D341Med (cell line): ENCODE data around the gene ANKLE2.
"Not testable (repeated sequence)": the region's sequence is repeated elsewhere in the genome, so short reads cannot be mapped to it uniquely, and the experiment has no call there.

Experiments
- DNase-seq: peaks from one replicate; pipeline ENCODE4 v3.0.0; 2012; ENCODE audit warnings: low spot score

The ANKLE2 gene

DNA sequence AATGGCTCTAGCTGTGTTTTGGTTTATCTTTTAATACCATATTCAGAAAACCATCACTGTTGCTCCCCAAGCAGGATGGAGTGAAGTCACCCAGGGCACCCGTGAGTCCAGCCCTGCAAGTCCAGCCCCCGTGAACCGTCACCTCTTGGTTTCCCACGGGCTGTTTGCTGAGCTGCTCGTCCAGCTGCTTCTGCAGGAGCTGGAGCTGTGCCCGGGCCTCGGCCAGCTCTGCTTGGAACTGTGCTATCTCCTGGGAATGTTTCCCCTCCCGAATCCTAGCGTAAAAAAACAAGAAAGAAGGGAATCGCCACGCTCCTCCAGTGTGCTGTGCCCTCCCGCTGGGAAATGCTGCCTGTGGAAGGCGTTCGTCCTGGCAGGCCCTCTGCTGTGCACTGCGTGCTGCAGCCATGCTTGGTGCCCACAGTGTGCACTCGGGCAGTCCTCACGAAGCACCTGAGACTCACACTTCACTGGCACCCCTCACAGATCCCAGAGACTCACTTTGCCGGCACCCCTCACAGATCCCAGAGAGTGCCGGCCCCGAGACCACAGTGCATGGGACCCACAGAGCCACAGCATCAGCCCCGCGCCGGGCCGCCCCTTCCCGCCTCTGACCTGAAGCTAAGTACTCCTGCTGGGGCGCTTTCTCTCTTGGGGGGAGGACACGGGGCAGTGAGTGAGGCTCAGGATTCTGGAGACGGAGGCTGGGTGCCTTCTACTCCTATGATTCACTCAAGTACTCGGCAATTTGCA lies 15.4 kb upstream of the ANKLE2 start:
- DNase-seq, result no peak

DNA sequence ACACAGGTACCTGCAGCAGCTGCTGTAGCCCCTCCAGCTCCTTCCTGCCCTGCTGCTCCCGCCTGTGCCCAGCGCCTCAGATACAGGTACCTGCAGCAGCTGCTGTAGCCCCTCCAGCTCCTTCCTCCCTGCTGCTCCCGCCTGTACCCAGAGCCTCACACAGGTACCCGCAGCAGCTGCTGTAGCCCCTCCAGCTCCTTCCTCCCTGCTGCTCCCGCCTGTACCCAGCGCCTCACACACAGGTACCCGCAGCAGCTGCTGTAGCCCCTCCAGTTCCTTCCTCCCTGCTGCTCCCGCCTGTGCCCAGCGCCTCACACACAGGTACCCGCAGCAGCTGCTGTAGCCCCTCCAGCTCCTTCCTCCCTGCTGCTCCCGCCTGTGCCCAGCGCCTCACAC lies 14.6 kb upstream of the ANKLE2 start:
- DNase-seq, result not testable (repeated sequence)

DNA sequence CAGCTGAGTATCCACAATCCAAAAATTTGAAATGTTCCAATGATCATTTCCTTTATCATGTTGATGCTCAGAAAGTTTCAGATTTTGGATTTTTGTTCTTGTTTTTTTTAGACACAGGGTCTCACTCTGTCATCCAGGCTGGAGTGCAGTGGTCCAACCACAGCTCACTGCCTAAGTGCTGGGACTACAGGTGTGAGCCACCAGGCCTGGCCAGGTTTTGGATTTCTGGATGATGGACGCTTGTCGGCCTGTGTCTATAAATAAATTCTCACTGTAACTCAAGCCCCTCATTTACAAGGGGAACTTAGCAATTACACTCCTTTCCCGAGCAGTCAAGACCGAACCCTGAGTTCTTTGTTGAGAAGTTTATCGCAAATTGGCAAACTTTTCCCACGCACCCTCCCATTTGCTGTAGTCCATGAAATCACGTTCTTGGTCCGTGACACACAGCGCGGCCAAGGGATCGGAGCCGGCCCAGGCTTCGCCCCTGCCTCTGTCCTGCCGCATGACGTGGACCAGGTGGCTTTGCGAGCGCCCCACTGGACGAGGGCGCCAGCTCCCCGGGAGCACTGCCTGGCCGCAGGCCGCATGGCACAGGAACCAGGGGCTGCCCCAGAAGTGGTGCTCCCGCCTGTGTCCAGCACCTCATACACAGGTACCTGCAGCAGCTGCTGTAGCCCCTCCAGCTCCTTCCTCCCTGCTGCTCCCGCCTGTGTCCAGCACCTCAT lies 14.0 kb upstream of the ANKLE2 start:
- no peak for DNase-seq

DNA sequence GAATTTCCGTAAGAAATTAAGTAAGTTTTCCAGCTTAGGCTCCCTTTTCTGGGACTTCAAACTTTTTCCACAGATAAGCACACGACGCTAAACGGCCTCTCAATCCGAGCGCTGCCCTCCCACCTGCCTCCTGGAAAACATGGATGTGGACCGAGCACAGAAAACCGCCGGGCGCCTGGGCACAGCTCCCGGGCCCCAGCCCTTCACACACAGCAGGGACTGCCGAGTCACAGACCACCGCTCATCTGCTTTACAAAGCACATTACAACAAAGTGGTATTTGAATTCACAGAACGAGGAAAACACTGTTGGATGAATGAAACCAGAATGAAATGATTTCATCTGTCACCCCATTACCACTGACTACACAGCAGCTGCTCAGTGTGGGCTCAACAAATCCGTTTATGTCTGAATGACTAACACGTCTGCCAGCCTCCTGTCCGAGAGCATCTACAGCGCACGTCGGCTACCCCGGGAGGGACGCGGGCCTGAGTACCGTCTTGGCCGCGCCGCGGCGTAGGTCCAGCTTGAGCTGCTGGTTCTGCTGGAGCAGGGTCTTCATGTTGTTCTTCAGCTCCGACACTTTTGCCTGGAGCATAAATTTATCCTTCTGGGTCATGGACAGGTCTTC lies 13.1 kb upstream of the ANKLE2 start:
- no peak for DNase-seq

DNA sequence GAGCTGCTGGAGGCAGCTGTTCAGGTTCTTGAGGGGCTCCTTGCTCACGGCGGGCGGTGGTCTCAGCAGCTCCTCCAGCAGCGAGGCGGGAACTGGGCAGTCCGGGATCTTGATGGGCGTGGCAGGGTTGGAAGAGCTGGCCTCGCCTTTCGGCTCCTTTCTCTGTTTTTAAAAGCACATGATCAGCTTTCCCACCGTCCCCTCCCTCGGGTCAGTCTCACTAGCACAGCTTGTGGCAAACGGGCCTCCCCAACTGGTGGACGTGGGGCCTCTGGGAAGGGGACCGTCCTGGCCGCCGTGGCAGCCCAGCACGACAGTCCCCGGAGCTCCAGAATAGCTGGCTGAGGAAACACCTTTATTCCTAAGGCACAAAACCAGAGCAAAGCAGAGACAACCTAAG lies 12.5 kb upstream of the ANKLE2 start:
- no peak for DNase-seq

DNA sequence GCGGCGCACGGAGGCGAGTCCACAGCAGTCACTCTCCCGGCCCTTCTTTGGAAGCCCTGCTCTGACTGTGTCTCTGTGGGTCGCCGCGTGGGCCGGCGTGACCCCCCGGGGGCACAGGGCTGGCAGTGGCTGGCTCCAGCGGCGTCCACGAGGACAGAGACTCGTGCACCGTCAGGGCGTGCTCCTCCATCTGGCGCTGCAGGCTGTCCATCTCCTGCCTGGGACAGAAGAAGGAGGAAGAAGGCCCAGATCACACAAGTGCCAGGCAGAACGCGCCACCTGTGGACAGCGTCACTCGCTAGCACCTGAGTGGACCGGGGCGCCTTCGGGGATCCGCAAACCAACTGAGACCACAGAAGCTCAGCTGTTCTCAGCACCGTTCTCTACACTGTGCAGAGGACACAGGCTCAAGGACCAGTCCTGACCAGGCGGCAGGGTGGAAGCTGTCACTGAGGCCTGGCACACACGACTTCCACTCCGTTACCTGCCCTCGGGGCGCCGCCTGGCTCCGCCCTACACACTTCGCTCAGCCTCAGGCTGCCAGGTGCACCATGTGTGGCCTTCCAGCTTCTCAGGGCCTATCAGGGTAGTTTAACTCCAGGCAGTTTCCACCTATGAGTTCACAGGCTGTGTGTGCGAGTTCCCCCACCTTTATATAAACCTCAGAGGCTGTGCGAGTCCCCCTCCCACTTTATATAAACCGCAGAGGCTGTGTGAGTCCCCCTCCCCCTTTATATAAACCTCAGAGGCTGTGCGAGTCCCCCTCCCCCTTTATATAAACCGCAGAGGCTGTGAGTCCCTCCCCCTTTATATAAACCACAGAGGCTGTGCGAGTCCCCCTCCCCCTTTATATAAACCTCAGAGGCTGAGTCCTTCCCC lies 11.7 kb upstream of the ANKLE2 start:
- no peak for DNase-seq

DNA sequence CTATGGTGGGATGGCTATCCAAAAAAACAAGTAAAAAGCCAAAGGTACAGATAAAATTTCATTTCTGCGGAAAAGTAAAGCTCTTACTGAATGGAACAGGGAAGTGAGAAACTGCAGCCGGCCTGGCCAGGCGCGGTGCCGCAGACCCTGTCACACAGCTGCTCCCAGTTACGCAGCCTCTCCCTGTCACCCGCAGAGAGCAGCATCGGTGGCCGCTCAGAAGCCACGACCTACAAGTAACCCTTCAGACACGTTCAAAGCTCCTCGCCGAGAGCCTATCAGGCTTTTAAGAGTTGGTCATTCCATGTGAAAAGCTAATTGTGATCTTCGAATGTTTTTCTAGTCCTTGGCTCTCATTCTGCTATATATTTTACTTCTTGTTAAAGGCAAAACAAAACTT lies 11.0 kb upstream of the ANKLE2 start:
- no peak for DNase-seq

DNA sequence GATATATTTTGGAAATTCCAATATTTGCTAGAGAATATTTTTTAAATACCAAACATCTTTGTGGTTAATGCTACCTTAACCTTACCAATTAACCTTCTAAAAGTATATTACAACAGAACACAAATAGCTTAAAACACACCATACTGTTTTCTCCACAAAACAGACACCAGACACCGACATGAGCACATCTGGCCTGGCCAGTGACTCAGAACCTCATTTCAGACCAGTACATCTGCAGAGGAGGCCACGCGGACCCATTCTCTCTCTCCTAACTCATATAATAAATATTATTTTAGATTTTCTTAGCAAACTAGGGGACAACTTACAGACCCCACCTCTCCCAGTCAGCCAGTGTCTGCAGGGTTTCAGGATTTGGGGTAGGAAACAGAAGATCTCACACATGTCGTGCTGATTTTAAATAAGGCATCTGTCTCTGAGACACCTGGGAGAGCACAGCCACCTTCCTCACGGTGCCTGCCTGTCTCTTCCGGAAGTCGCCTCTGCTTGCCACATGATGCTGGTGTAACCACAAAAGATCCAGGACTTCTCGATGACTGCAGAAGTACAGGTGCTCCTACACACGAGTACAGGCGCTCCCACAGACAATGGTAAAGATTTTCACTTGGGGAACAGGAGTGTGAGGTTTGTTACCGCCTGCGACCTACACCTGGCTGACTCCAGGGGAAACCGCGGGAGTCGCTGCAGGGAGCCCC lies 9.7 kb upstream of the ANKLE2 start:
- no peak for DNase-seq

DNA sequence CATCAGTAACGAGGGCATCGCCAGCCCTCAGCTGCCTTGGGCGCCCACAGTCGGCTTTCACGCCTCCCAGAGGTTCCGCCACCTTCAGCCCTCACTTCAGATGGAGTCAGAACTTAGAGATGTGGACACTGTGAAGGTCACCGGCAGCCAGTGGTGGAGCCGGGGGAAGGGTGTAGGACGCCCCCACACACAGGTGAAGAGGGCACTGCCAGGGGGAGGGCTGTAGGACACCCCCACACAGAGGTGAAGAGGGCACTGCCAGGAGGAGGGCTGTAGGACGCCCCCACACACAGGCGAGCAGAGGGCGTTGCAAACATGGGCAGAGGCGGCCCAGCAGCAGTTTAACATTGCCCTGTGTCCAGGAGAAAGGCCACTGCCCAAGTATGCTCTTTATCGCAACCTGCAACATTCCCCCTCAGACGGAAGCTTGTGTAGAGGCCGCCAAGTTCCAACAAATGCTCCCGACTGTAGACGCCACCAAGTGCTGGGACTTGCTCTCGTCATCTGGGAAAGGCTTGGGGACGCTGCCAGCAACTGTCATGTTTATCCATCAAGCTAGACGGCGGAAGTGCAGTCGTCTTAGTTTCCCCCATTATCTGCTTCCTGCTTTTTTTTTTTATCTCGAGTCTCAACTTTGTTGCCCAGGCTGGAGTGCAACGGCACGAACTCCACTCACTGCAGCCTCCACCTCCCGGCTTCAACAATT lies 4.9 kb upstream of the ANKLE2 start:
- no peak for DNase-seq

DNA sequence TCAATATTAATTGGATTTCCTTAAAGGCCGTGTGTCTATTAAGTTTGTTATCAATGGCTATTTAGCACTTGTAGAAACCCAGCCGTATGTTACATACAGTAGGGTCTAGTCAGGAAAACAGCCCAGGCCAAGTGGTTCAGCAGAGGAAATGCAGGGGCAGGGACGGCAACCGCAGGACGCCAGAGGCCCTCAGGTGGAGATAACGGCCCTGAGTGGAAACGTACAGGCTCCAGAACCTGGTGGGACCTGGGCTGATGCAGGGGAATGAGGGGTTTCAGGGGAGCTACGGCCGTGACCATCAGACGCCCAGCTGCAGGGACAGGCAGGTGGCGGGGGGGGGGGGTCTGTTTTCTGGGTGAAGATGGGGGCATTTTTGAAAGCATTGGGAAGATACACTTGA lies 3.7 kb upstream of the ANKLE2 start:
- no peak for DNase-seq

DNA sequence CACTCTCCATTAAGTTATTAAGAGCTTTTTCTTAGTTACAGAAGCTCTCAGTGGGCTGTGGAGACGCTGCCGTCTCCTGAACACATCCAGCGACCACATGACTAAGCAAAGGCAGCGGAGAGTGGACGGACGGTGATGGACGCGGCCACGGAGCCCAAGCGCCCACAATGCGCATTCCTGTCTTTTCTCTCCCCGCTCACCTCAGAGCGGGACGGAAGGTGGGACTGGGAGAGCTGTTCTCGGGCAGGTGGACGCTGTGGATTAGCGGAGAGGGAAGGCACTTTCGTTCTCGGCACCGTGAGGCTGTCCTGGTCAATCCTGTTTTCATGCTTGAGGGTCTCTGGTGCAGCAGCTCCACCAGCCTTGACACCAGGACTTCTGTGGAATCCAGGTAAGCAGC lies 2.6 kb upstream of the ANKLE2 start:
- no peak for DNase-seq

DNA sequence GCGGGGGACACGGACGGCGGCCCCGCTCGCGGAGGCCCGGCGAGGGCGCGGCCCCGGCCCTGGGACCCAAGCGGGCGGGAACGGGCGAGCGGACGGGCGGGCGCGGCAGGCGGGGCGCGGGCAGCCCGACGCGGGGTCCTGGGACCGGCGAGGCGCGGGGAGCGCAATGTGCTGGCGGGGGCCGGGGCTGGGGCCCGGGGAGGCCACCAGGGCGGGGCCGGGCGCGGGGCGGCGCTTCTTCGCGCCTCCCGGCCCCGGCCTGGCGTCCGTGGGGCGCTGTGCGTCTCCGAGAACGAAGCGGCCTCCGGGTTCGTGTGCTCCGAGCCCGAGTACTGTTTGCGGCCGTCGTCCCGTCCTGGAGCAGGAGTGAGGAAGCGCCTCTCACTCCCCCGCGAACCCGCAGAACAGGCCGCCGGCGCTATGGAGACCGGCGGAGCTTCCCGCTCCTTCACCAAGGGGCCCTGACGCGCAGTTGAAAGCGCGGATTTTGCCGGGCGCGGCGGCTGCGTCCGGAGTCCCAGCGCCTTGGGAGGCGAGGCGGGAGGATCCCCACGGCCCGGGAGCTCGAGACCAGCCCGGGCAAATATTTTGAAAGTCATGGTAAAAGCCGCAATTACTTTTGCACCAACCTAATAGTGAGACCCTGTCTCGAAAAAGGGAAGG lies 420 bp upstream of the ANKLE2 start:
- DNase-seq, result peak; percentile 99

DNA sequence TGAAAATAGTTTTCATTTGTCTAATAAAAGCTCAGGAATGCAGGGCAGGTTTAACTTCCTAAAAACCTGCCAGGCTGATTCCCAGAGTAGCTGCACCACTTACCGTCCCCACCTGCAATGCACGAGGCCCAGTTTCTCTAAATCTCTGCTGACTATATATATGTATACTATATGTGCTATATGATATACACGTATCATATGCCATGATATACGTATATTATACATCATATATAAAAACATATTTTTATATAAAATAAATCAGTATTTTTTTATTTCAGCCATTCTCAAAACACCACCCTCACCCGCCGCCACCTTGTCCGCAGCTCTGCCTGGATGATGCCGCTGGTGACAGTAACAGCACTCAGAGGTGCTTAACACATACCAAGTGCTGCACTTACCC lies 2.3 kb downstream of the ANKLE2 start:
- DNase-seq, result no peak

DNA sequence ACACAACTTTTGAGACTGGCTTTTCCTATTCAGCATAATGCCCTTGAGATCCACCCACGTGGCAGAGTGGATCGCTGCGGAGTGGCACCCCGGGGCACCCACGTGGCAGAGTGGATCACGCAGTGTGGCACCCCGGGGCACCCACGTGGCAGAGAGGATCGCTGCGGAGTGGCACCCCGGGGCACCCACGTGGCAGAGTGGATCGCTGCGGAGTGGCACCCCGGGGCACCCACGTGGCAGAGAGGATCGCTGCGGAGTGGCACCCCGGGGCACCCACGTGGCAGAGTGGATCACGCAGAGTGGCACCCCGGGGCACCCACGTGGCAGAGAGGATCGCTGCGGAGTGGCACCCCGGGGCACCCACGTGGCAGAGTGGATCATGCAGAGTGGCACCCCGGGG lies 2.8 kb downstream of the ANKLE2 start:
- DNase-seq, result not testable (repeated sequence)

DNA sequence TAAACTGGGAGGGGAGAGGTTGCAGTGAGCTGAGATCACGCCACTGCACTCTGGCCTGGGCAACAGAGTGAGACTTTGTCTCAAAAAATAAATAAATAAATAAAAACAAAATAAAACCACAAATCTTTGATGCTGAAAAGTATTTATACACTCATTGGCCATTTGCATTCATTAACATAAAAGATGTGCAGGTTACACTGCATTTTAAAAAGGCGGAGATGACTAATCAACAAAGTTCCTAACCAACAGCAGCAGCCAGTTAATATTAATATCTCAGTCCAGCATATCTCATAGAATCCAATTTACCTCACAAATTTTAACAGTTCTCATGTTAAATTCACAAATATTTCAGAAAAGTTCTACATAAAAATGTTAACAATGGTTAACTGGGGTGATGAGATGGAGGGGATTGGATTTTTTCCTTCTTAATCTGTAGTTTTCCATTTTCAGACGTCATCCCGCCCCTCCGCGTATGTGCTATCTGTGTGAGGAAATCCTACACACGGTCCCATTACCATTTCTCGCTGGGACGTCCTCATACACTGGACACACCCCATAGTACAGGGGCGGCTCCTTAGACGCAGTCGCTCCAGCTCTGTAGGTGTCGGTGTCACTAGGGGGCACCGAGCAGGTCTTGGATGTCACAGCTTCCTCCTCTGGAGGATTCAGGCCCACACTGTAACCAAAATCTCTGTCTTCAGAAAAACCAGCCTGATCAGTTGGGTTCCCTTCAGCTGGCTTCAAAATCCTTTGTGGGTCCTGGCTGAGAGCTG lies 7.3 kb downstream of the ANKLE2 start:
- peak; percentile 67 for DNase-seq

DNA sequence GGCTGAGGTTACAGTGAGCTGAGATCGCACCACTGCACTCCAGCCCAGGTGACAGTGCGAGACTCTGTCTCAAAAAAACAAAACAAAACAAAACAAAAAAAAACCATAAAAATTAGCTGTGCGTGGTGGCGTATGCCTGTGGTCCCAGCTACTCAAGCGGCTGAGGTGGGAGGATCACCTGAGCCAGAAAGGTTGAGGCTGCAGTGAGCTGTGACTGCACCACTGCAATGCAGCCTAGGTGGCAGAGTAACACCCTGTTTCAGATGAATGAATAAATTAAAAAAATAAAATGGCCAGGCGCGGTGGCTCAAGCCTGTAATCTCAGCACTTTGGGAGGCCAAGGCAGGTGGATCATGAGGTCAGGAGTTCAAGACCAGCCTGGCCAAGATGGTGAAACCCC lies 8.0 kb downstream of the ANKLE2 start:
- not testable (repeated sequence) for DNase-seq

DNA sequence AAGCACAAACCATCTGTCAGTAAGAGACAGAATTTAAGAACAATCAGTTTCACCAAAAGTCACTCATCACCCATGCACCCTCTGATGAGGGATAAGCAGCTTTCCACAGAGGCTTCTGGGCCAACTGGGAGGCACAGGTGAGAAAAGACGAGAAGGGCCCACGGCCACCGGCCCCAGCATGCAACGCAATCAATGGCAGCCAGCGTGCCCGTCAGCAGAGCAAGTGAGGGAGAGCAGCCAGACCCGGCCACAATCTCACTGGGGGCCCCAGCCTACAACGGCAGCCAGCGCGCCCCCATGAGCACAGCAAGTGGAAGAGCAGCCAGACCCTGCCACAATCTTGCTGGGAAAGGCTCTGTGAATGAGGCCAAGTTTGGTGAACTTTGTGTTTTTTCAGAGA lies 13.3 kb downstream of the ANKLE2 start:
- DNase-seq, result no peak

DNA sequence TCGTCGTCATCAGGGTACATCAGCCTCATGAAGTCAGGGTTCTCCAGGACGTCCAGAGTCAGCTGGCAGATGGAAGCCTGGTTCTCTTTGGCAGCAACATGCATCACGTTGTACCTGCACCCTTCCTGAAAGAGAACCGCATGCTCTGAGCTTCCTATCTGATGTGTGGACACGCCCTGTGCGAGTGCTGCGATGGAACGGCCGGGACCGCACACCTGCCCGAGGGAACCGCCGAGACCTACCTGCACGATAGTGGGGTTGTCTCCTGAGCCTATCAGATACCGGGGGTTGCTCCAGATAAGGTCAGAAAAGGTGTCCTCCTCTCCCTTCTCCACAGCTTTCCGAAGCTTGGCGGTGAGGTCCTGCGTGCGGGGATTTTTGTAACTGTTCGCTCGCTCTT lies 13.7 kb downstream of the ANKLE2 start:
- DNase-seq, result no peak

DNA sequence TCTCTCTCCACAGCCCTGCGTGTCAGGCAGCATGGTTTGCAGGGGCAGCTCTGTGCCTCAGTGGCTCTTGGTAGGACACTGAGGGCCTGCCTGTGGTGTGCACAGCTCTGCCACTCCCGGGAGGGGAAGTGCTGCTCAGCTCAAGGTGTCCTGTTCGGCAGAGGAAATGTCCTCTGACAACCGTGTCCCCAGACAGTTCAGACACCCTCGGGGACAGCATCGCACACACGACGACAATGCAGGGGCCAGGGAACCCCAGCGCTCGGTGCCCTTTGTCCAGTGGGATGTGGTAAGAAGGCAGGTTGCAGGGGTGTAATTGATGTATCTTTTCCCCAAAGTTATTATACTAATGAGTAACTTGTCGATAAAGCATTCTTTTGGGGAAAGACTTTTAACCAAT lies 14.2 kb downstream of the ANKLE2 start:
- no peak for DNase-seq

DNA sequence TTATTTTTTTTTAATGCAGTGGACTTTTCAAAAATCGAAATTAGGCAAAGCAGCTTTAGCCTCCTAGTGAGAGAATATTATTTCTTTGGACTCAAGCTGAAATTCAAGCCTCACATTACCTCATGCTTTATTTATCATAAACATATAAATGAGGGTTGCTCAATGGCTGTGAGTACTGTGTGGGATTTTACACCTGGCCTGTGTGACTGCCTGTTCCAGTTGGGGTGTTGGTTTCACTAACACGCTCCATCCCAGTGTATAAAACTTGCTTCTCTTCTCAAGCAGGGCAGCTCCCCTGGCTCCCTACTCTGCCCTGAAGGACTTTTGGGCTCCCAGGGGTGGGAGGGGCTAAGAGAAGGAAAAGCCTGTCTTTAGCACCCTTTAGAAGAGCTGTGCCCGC lies 15.0 kb downstream of the ANKLE2 start:
- DNase-seq, result no peak
